ENCODE results near the gene HIVEP2.

HIVEP2 gene

DNA sequence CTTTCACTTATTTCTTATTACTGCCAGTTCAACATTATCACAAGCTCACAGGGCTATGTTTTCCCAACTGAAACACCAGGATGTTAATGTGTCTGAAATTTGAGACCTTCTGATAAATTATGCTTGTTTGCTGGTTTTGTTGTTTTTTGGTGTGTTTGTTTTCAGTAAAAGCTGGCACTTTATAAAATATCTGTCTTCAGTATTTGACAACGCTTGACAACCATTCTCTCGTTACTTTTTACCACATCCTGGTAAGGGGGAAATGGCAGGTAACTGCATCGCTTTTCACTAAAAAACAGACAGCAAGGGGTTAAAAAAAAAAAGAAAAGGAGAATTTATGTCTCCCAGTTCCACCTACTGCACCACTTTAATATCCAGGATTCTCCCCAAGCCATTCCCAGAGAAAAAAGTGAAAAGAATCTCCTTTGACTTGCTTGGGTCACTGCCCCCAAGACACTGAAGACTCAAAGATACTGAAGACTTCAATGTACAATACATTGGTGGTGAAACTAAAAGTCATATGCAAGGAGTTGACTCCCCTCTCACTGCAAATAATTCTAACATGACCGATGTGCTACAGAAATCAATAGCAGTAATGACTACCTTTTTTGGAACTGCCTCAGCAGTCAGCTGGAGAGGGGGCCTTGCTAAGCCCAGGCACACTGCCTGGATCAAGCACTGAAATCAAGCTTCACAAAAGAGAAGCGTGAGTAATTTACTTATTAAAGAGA lies 88.9 kb downstream of the HIVEP2 start:
- TF ChIP-seq SPI1 (IDR thresholded peaks at IDR 0.05; ENCODE audit: low read depth, low read length) = peak; percentile 3; the same call in 1 of the 2 replicates
- no peak for TF ChIP-seq PAX5 (IDR thresholded peaks at IDR 0.05; ENCODE audit: insufficient read depth, low read length, severe bottlenecking)
- no peak for TF ChIP-seq POLR2AphosphoS5 (IDR thresholded peaks at IDR 0.05; ENCODE audit: low read depth, low read length)
- no peak for FAIRE-seq
- DNase-seq (ENCODE audit: insufficient read length, low spot score) = no peak

DNA sequence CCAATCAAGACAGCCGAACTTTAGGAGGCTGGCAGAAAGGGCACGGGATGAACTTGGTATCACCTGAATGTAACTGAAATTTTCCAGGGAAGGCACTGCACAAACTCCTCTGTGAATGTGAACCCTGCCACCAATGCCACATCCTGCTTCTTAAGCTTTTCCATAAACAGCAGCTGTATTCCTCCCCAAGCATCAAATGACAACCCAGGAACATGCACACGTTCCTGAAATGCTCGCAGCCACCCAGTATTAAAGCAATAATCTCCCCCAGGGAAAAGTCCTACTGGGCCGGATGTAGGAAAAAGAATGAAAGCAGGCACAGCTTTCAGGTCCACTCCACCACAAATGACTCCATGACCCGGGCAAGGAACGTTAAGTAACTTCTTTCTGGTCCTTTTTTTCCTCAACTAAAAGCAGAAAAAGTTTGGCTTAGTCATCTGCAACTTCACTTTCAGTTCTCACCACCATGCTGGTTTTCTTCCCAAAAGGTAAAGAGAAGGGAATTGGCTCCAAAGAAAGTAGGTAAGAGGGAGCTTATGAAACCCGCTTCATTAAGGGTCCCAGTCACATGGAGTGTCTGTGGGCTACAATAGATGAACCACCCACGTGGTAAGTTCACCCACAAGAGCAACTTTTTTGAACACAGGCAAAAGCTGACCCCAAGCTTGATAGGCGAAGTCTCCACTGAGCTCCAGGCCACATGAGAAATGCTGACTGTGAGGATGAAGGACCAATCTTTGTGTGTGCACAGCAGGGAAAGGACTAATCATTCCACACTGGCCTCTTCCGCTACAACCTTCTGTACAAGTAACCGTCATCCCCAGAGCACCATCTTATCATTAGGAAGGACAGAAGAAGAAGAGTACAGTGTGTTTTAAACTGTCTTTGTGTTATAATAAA lies 90.1 kb downstream of the HIVEP2 start:
- TF ChIP-seq SPI1 (IDR thresholded peaks at IDR 0.05; ENCODE audit: low read depth, low read length) = no peak
- TF ChIP-seq TAF1 (IDR thresholded peaks at IDR 0.05; ENCODE audit: low read depth, low read length) = no peak
- TF ChIP-seq POLR2AphosphoS5 (IDR thresholded peaks at IDR 0.05; ENCODE audit: low read depth, low read length) = 0 out of 2 replicates have a peak, but pooled peaks have one; percentile 13
- TF ChIP-seq POLR2A (IDR thresholded peaks at IDR 0.05; ENCODE audit: low read depth, low read length) = peak; percentile 42; the same call in 1 of the 2 replicates
- TF ChIP-seq POU2F2 (IDR thresholded peaks at IDR 0.05; ENCODE audit: low read depth, low read length) = no peak
- FAIRE-seq (peak; percentile 52), DNase-seq (ENCODE audit: insufficient read length, low spot score) (no peak)

DNA sequence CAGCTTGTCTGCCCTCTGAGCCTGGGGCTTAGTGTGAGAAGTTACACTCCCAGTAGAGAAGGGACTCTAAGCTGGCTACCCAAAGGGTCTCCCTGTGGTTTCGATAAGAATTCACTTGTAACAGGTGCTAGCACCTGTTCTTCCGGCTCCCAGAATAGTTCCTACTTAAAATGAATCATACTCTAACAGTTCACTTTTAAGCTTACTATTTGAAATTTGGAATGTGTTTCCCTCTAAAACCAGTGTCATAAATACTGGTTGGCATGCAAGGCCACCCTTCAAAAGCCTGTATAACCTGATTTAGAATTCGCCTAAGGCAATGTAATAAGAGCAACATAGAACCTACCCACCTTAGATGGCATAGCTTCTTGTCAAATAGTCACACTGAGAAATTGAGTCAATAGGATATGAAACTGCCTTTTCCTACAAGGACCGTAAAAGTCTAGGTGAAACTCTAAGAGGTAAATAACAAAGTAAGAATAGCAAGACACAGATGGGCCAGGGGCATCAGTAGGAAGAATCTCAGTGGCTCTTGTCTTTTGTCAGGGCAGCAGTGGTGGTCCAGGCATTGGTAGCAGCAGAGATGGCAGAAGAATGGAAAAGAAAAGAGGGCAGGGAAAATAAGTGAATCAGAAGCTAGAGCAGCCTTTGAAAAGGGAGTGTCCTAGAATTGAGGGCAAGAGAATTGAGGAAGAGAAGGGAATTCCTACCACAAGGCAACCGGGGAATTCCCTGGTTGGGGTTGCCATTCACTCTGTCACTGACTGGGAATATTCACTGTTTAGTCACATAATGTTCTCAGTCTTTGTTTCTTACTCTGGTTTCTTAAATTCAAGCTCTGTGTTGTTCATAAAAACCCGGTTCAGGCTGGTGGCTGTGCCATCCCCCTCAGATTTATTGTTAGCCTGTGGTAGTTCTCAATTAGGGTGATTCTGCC lies 91.5 kb downstream of the HIVEP2 start:
- DNase-seq (ENCODE audit: insufficient read length, low spot score) (no peak), FAIRE-seq (peak; percentile 41)
- TF ChIP-seq POU2F2 (IDR thresholded peaks at IDR 0.05; ENCODE audit: low read depth, low read length) = no peak
- no peak for TF ChIP-seq POLR2AphosphoS5 (IDR thresholded peaks at IDR 0.05; ENCODE audit: low read depth, low read length)
- no peak for TF ChIP-seq POLR2A (IDR thresholded peaks at IDR 0.05; ENCODE audit: low read depth, low read length)
- TF ChIP-seq SPI1 (IDR thresholded peaks at IDR 0.05; ENCODE audit: low read depth, low read length) = no peak
- TF ChIP-seq TAF1 (IDR thresholded peaks at IDR 0.05; ENCODE audit: low read depth, low read length) = no peak
- no peak for TF ChIP-seq PAX5 (IDR thresholded peaks at IDR 0.05; ENCODE audit: insufficient read depth, low read length, severe bottlenecking)

DNA sequence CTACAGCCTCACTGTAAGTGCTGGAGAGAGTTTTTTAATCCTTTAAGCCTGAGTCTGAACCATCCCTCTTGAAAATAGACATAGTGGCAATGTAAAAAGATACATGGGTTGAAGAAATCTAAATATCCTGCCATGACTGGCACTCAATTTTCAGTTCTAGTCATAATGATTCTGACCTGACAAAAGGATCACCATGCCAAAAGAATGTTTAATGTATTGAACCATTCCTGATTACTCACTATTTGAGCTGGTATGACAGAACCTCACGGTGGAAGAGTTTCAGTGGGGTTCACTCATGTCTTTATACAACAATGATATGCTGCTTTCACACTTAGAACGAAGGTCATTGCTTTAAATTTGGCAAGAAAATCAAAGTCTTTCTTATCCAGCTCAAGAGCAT lies 93.4 kb downstream of the HIVEP2 start:
- no peak for TF ChIP-seq POLR2A (IDR thresholded peaks at IDR 0.05; ENCODE audit: low read depth, low read length)
- no peak for TF ChIP-seq TAF1 (IDR thresholded peaks at IDR 0.05; ENCODE audit: low read depth, low read length)
- TF ChIP-seq PAX5 (IDR thresholded peaks at IDR 0.05; ENCODE audit: insufficient read depth, low read length, severe bottlenecking) = no peak
- no peak for TF ChIP-seq POLR2AphosphoS5 (IDR thresholded peaks at IDR 0.05; ENCODE audit: low read depth, low read length)
- TF ChIP-seq SPI1 (IDR thresholded peaks at IDR 0.05; ENCODE audit: low read depth, low read length) = no peak
- TF ChIP-seq POU2F2 (IDR thresholded peaks at IDR 0.05; ENCODE audit: low read depth, low read length) = no peak
- FAIRE-seq (peak; percentile 84), DNase-seq (ENCODE audit: insufficient read length, low spot score) (no peak)

DNA sequence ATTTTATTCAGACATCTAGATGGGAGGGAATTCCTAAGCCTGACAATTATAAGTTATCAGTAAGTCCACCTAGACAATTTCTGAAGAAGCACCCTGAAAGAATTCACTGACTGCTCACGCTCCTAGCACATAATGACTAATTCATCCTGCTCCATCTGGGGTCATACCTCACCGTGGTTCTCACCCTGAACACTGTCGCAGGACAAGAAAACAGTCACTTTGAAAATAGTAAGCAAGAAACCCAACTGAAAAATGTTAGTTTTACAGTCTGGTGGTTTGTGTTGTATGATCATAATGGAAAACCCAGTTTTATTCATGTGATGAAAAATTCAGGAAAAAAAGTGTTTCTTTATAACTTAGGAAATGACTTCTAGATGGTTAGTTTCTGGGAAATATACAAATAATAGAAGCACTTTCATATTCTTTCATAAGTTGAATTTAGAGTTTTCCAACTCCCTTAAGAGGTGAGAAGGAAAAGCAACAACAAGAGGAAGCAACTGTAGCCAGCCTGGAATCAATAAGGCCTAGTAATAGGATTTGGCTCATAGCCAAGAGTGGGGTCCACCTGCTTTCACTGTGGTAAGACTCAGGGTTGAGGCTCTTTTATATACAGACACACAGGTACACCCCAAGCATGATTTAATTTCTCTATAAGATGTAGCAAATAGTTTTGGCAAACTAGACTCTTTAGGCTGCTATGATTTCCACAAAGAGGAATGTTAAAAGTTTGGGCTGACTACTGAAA lies 94.1 kb downstream of the HIVEP2 start:
- no peak for TF ChIP-seq SPI1 (IDR thresholded peaks at IDR 0.05; ENCODE audit: low read depth, low read length)
- TF ChIP-seq TAF1 (IDR thresholded peaks at IDR 0.05; ENCODE audit: low read depth, low read length) = 0 out of 2 replicates have a peak, but pooled peaks have one; percentile 27
- peak; percentile 50; the same call in 1 of the 2 replicates for TF ChIP-seq POLR2A (IDR thresholded peaks at IDR 0.05; ENCODE audit: low read depth, low read length)
- TF ChIP-seq POLR2AphosphoS5 (IDR thresholded peaks at IDR 0.05; ENCODE audit: low read depth, low read length) = 0 out of 2 replicates have a peak, but pooled peaks have one; percentile 34
- no peak for DNase-seq (ENCODE audit: insufficient read length, low spot score)
- peak; percentile 90 for FAIRE-seq

DNA sequence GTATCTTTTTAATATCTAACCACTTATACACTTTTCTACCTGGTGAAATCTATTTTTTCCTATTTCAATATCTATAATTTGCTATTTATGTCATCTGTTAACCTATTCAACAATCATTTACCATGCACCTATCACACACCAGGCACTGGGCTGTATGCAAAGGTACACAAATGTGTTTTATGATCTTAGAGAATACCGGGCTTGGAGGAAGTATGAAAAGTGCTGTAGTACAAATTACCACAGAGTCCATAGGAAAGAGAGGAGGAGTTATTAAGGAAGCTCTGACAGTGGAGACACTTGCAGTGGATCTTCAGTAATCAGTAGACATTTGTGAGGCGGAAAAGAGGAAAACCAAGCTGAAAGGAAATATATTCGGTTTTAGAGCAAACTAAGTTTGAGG lies 96.0 kb downstream of the HIVEP2 start:
- no peak for DNase-seq (ENCODE audit: insufficient read length, low spot score)
- TF ChIP-seq POLR2A (IDR thresholded peaks at IDR 0.05; ENCODE audit: low read depth, low read length) = no peak
- TF ChIP-seq TAF1 (IDR thresholded peaks at IDR 0.05; ENCODE audit: low read depth, low read length) = no peak
- no peak for FAIRE-seq

DNA sequence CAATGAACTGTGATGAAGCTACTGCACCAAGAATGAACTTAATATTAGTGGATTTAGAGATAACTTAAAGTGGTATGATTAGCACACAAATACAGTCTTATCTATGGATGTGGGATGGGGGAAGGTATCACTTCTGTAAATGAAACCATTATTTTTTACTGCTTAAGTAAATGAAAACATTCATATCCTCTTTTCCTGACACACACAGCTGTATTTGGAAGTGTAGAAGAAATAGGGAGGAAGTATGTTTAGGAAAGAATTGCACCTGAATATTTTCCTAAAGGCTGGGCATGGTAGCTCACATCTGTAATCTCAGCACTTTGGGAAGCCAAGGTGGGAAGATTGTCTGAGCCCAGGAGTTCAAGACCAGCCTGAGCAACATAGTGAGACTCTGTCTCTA lies 96.8 kb downstream of the HIVEP2 start:
- TF ChIP-seq POLR2A (IDR thresholded peaks at IDR 0.05; ENCODE audit: low read depth, low read length) (no peak), SPI1 (IDR thresholded peaks at IDR 0.05; ENCODE audit: low read depth, low read length) (peak; percentile 79), PAX5 (IDR thresholded peaks at IDR 0.05; ENCODE audit: insufficient read depth, low read length, severe bottlenecking) (no peak), TAF1 (IDR thresholded peaks at IDR 0.05; ENCODE audit: low read depth, low read length) (no peak)
- FAIRE-seq = no peak
- no peak for DNase-seq (ENCODE audit: insufficient read length, low spot score)

DNA sequence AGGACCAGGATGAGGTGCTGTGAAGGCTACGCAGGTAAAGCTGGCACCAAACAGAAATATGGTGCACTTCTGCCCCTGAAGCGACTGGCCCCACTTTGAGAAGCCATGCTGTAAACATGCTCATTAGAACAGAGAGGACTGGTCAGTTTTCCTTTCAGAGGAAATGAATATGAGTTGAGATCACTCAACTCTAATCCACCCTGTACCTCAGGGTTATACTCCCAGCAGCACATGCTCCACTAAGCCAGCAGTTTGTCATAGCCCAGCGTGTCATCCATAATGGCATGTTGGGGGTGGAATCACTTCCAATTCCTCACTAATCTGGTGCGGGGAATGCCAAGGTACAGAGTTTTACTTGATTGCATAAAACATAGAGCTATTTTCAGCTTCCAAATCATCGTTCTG lies 98.1 kb downstream of the HIVEP2 start:
- DNase-seq (ENCODE audit: insufficient read length, low spot score) (no peak), FAIRE-seq (no peak)
- TF ChIP-seq POLR2AphosphoS5 (IDR thresholded peaks at IDR 0.05; ENCODE audit: low read depth, low read length) = no peak
- TF ChIP-seq SPI1 (IDR thresholded peaks at IDR 0.05; ENCODE audit: low read depth, low read length) = no peak
- TF ChIP-seq POU2F2 (IDR thresholded peaks at IDR 0.05; ENCODE audit: low read depth, low read length) = no peak; the same call in 1 of the 2 replicates
- TF ChIP-seq TAF1 (IDR thresholded peaks at IDR 0.05; ENCODE audit: low read depth, low read length) = no peak
- TF ChIP-seq POLR2A (IDR thresholded peaks at IDR 0.05; ENCODE audit: low read depth, low read length) = peak; percentile 51; the same call in 1 of the 2 replicates
- no peak for TF ChIP-seq PAX5 (IDR thresholded peaks at IDR 0.05; ENCODE audit: insufficient read depth, low read length, severe bottlenecking)

Data from GM12891 (cell line).